Measurements from ENCODE around the gene NR6A1. TPM values are rescaled to one million over a fixed set of nuclear protein-coding genes. Genes with fewer than 3 reads are reported as not detected.
A peak's percentile ranks its signal among the peaks of the same experiment; 100 is the strongest.

NR6A1 gene
- total RNA-seq, 1 donor from 2014 or later = 63.8 TPM

DNA sequence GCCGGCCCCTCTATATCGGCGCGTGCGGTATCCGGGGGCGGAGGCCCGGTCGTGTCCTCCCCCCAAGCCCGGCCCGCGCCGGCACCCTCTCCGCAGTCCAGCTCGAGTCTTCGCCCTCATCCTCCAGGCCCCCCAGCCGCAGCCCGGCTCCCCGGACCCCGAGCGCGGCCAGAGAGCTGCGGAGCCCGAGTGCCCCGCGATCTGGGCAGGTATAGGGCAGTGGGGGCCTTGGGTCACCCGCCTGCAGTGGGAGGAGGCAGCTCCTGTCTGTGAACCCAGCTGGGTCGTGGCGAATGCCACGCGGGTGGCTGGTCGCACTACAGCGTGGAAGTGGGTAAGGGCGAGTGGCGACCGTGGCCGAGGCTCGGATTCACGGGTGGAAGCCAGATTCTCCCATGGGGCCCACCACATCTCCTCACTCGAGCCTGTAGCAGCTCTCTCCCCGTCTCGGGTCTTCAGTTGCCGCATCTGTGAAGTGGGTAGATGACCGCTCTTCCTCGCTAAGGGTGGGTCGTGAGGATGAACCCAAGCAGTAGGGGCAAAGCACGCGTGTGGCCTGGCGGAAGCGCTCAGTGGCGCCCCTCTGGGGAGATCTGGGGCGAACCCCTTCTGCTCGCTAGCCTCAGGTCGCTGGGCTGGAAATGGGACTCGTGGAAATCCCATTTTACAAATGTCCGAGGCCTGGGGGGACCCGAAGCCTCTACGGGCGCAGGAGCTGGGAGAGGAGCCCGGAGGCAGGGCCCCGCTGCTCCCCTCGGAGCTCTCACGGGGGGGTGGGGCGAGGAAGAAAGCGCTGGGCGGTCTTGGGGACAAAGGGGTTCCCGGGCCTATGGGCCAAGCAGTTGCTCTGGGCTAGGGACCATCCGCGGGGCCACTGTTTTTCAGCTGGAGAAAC is 265.9 kb downstream of the NR6A1 start:
- peak overlapping the region; percentile 76 for H3K4me3 Mint-ChIP-seq (ENCODE audit: unreplicated experiment)
- DNase-seq (ENCODE audit: low spot score) = no peak
- H3K27me3 Mint-ChIP-seq (ENCODE audit: unreplicated experiment) = peaks cover 22% of the 10 kb centered on the region
- H3K4me1 Mint-ChIP-seq (ENCODE audit: unreplicated experiment) = peaks cover 12% of the 10 kb centered on the region
- no peaks in the 10 kb centered on the region for H3K9me3 Mint-ChIP-seq (ENCODE audit: unreplicated experiment)
- H3K36me3 Mint-ChIP-seq (ENCODE audit: low read depth, unreplicated experiment) = peaks cover 9% of the 10 kb centered on the region
- TF ChIP-seq CTCF (IDR thresholded peaks at IDR 0.05; ENCODE audit: unreplicated experiment) = no peak
- H3K27ac Mint-ChIP-seq (ENCODE audit: unreplicated experiment) = no peak overlapping the region

- H3K36me3 Mint-ChIP-seq (ENCODE audit: low read depth, unreplicated experiment) = peaks cover 9% of the 10 kb centered on the region
- DNase-seq (ENCODE audit: low spot score) = no peak
- peaks cover 12% of the 10 kb centered on the region for H3K4me1 Mint-ChIP-seq (ENCODE audit: unreplicated experiment)
- H3K9me3 Mint-ChIP-seq (ENCODE audit: unreplicated experiment) = no peaks in the 10 kb centered on the region
- H3K4me3 Mint-ChIP-seq (ENCODE audit: unreplicated experiment) = no peak overlapping the region
- H3K27ac Mint-ChIP-seq (ENCODE audit: unreplicated experiment) = no peak overlapping the region
- peaks cover 23% of the 10 kb centered on the region for H3K27me3 Mint-ChIP-seq (ENCODE audit: unreplicated experiment)
- no peak for TF ChIP-seq CTCF (IDR thresholded peaks at IDR 0.05; ENCODE audit: unreplicated experiment)
Observed at GRCh38 chr9:124504530-124505005, 266.5 kb downstream of the NR6A1 start.

DNA sequence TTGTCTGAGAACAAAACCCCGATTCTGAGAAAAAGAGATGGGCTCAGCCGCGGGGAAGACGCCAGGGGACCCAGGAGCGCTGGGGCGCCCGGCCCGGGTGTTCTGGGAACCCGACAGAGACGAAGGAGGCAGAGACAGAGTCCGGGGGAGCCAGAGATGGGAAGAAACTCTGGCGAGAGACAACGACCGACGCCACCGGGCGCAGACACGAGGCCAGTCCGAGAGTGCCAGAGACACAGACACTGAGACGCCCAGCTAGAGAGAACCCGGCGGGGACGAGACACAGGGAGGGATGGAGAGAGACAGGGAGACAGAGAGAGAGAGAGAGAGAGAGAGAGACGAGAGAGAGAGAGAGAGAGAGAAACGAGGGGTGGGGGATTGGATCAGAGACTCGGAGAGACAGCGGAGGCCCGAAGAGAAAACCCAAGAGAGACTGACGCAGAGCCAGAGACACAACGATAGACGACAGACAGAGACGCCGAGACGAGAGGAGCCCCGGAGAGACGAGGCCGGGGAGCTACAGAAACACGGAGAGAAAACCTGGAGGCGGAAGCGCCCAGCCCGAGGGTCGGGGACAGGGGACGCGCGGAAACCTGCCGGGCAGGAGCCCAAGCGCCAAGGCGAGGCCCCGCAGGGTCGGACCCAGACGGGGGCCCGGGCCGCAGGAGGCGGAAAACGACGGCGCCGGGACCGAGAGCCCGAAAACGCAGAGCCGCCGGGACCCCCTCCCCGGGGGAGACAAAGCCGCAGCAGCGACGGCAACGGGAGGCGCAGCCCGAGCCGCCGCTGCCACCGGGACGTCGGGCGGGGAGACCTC is 267.2 kb downstream of the NR6A1 start:
- DNase-seq (ENCODE audit: low spot score) = no peak
- Mint-ChIP-seq H3K36me3 (ENCODE audit: low read depth, unreplicated experiment) (peaks cover 9% of the 10 kb centered on the region), H3K9me3 (ENCODE audit: unreplicated experiment) (no peaks in the 10 kb centered on the region), H3K4me1 (ENCODE audit: unreplicated experiment) (peaks cover 12% of the 10 kb centered on the region), H3K27me3 (ENCODE audit: unreplicated experiment) (peaks cover 27% of the 10 kb centered on the region), H3K4me3 (ENCODE audit: unreplicated experiment) (peak overlapping the region; percentile 81), H3K27ac (ENCODE audit: unreplicated experiment) (no peak overlapping the region)
- no peak for TF ChIP-seq CTCF (IDR thresholded peaks at IDR 0.05; ENCODE audit: unreplicated experiment)

DNA sequence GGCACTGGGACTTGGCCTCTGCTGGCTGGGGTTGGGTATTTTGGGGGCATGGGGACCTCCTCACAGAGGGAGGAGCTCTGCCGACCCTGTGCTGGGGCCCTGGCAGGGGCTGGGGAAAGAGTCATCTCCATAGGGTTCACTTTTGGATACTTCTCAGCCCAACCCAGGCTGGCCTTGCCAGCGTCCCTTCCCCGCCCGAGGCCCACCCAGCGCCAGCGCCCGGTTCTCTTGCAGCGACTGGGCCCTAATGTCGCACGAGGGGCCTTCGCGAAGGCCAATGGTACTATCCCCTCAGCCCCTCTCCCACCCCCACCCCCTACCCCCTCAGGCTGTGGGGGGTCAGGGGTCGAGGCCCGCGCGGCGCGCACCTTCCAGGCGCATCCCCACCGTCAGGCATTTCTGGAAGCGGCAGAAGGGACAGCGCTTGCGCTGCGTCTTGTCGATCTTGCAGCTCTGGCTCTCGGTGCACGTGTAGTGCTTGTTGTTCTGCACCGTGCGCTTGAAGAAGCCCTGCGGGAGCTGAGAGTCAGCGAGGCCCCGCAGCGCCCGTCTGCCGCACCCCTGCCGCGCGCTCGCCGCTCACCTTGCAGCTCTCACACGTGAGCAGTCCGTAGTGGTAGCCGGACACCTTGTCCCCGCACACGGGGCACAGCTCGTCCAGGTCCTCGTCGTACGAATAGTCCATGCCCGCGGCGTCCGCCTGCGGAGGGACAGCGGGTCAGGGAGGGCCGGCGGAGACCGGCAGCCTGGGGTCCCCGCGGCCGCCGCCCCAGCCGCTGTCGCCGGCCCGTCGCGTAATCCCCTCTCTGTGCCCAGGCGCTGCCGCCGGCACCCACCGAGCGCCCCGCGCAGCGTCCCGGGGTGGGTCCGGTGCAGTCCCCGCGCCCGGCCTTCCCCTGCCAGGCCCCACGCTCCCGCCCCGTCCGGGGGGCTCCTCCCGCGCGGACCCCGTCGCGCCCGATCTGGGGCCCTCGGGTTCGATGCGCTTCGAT is 268.1 kb downstream of the NR6A1 start:
- H3K4me1 Mint-ChIP-seq (ENCODE audit: unreplicated experiment) = peaks cover 13% of the 10 kb centered on the region
- H3K9me3 Mint-ChIP-seq (ENCODE audit: unreplicated experiment) = no peaks in the 10 kb centered on the region
- peaks cover 9% of the 10 kb centered on the region for H3K36me3 Mint-ChIP-seq (ENCODE audit: low read depth, unreplicated experiment)
- no peak overlapping the region for H3K4me3 Mint-ChIP-seq (ENCODE audit: unreplicated experiment)
- no peak for TF ChIP-seq CTCF (IDR thresholded peaks at IDR 0.05; ENCODE audit: unreplicated experiment)
- no peak overlapping the region for H3K27ac Mint-ChIP-seq (ENCODE audit: unreplicated experiment)
- H3K27me3 Mint-ChIP-seq (ENCODE audit: unreplicated experiment) = peaks cover 27% of the 10 kb centered on the region
- no peak for DNase-seq (ENCODE audit: low spot score)

Data from endothelial cell (in vitro differentiated cells).